Retinal pigment epithelial cell (primary cell): ENCODE data around the gene MMP11.

Experiments used
- DNase-seq: peaks from one replicate; pipeline ENCODE4 v3.0.0-alpha.2; 2010; ENCODE audit warnings: low read depth
- H3K4me3 ChIP-seq: 2 replicates; pipeline ENCODE4 v1.5.1; 2011; ENCODE audit warnings: mild to moderate bottlenecking, low read length, control low read depth, moderate library complexity
- CTCF ChIP-seq: conservative IDR thresholded peaks from 2 replicates; pipeline ENCODE4 v1.5.1; 2011; ENCODE audit warnings: low read depth, low read length, control low read depth, inconsistent platforms

MMP11 gene

GRCh38 chr22:23801886-23802377, 29.3 kb downstream of the MMP11 start:
- no peak overlapping the region for H3K4me3 ChIP-seq
- no peak for TF ChIP-seq CTCF
- DNase-seq: no peak

GRCh38 chr22:23803001-23803819, 30.6 kb downstream of the MMP11 start:
- no peak for DNase-seq
- no peak overlapping the region for H3K4me3 ChIP-seq
- no peak for TF ChIP-seq CTCF

- no peak overlapping the region for H3K4me3 ChIP-seq
- DNase-seq: peak; percentile 61
- peak; percentile 43 for TF ChIP-seq CTCF
These were observed 32.2 kb downstream of the MMP11 start for GRCh38 chr22:23804781-23805291.

GRCh38 chr22:23806837-23807236, 34.2 kb downstream of the MMP11 start:
- TF ChIP-seq CTCF: no peak
- H3K4me3 ChIP-seq: no peak overlapping the region
- no peak for DNase-seq

GRCh38 chr22:23812378-23812777, 39.7 kb downstream of the MMP11 start:
- DNase-seq: no peak
- no peak overlapping the region for H3K4me3 ChIP-seq
- TF ChIP-seq CTCF: no peak

- no peak for DNase-seq
- no peak for TF ChIP-seq CTCF
- no peak overlapping the region for H3K4me3 ChIP-seq
These were observed 43.0 kb downstream of the MMP11 start for GRCh38 chr22:23815541-23816155.
